K562 (cell line): ENCODE measurements around the gene KXD1.

ENCODE experiments used
- BRD9 ChIP-seq: fragments of 450-650 bp; IDR thresholded peaks from 2 replicates; pipeline ENCODE4 v1.6.1; 2018; ENCODE audit warnings: low read depth; ENCODE audit not compliant: partially characterized antibody
- CBX1 ChIP-seq: sonication (generic); IDR thresholded peaks from 2 replicates; pipeline ENCODE4 v1.6.1; 2016; ENCODE audit warnings: antibody characterized with exemption, low read depth, mild to moderate bottlenecking
- CREM ChIP-seq: IDR thresholded peaks from 2 replicates; pipeline ENCODE4 v1.6.1; 2014; ENCODE audit warnings: antibody characterized with exemption, low read depth
- CTCF ChIP-seq, 3 experiments: IDR thresholded peaks in 2 of 3; conservative IDR thresholded peaks in 1 of 3; 2 replicates each; pipeline ENCODE4 v1.5.1; 2011 to 2012; ENCODE audit warnings: low read length in 3 of 3, mild to moderate bottlenecking in 3 of 3, control low read depth in 2 of 3, improper control_type of control experiment in 1 of 3, inconsistent platforms in 1 of 3, low read depth in 1 of 3, mixed read lengths in 1 of 3, moderate library complexity in 1 of 3; ENCODE audit not compliant: insufficient read depth in 2 of 3
- GABPA ChIP-seq: fragments of 200-800 bp; sonication (Bioruptor generic); conservative IDR thresholded peaks from 2 replicates; pipeline ENCODE4 v1.6.1; 2016; ENCODE audit warnings: low read depth, missing genetic modification characterization, missing compliant biosample characterization
- GTF2A2 ChIP-seq: IDR thresholded peaks from 2 replicates; pipeline ENCODE4 v1.6.1; 2016; ENCODE audit warnings: mild to moderate bottlenecking, missing genetic modification characterization, missing compliant biosample characterization
- NCOA1 ChIP-seq: fragments of 450-650 bp; IDR thresholded peaks from 2 replicates; pipeline ENCODE4 v1.6.1; 2016; ENCODE audit warnings: low read depth
- POLR2A ChIP-seq: fragments of 450-650 bp; conservative IDR thresholded peaks from 2 replicates; pipeline ENCODE4 v1.6.1; 2016
- RERE ChIP-seq: sonication (generic); formaldehyde crosslinking; IDR thresholded peaks from 2 replicates; pipeline ENCODE4 v1.8.0; 2023; ENCODE audit warnings: missing genetic modification reagents, mild to moderate bottlenecking, borderline replicate concordance
- SMARCA4 ChIP-seq: fragments of 450-650 bp; IDR thresholded peaks from 2 replicates; pipeline ENCODE4 v1.6.1; 2016
- TF ChIP-seq, protein P1 (sequence below): sonication (generic); formaldehyde crosslinking; IDR thresholded peaks from 2 replicates; pipeline ENCODE4 v1.8.1; 2023; ENCODE audit warnings: mild to moderate bottlenecking, missing genetic modification reagents
- TF ChIP-seq, protein P2 (sequence below): sonication (generic); formaldehyde crosslinking; IDR thresholded peaks from 2 replicates; pipeline ENCODE4 v1.5.0; 2020; ENCODE audit warnings: missing genetic modification reagents

- TF ChIP-seq CTCF (IDR thresholded peaks at IDR 0.05 in 2 of 3, conservative IDR thresholded peaks at IDR 0.05 in 1 of 3; ENCODE audit: insufficient read depth in 2 of 3, low read depth in 1 of 3, low read length in 3 of 3) (no peak), POLR2A (no peak), BRD9 (no peak), CBX1 (no peak), GABPA (no peak), SMARCA4 (no peak), GTF2A2 (tag) (no peak), NCOA1 (no peak), RERE (CRISPR knock-in tag) (no peak), CREM (no peak)
- TF ChIP-seq, protein P1, sequence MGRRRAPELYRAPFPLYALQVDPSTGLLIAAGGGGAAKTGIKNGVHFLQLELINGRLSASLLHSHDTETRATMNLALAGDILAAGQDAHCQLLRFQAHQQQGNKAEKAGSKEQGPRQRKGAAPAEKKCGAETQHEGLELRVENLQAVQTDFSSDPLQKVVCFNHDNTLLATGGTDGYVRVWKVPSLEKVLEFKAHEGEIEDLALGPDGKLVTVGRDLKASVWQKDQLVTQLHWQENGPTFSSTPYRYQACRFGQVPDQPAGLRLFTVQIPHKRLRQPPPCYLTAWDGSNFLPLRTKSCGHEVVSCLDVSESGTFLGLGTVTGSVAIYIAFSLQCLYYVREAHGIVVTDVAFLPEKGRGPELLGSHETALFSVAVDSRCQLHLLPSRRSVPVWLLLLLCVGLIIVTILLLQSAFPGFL (CRISPR knock-in tag) = no peak
- TF ChIP-seq, protein P2, sequence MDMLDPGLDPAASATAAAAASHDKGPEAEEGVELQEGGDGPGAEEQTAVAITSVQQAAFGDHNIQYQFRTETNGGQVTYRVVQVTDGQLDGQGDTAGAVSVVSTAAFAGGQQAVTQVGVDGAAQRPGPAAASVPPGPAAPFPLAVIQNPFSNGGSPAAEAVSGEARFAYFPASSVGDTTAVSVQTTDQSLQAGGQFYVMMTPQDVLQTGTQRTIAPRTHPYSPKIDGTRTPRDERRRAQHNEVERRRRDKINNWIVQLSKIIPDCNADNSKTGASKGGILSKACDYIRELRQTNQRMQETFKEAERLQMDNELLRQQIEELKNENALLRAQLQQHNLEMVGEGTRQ (CRISPR knock-in tag) = no peak
Observed at GRCh38 chr19:18510216-18510615, 47.5 kb upstream of the KXD1 start.
